GM19043 (cell line): ENCODE data around the gene HBB.
A peak's percentile ranks its signal among the peaks of the same experiment; 100 is the strongest.

Experiments
- ATAC-seq: cut with Tn5 transposase; IDR thresholded peaks from one replicate; pipeline ENCODE4 v1.9.1; 2021; ENCODE audit warnings: low read depth; ENCODE audit not compliant: unreplicated experiment

The HBB gene

GRCh38 chr11:5229356-5229755 is 2.5 kb upstream of the HBB start:
- no peak for ATAC-seq

- ATAC-seq, result no peak
These were observed 1.3 kb upstream of the HBB start for GRCh38 chr11:5228124-5228523.

DNA sequence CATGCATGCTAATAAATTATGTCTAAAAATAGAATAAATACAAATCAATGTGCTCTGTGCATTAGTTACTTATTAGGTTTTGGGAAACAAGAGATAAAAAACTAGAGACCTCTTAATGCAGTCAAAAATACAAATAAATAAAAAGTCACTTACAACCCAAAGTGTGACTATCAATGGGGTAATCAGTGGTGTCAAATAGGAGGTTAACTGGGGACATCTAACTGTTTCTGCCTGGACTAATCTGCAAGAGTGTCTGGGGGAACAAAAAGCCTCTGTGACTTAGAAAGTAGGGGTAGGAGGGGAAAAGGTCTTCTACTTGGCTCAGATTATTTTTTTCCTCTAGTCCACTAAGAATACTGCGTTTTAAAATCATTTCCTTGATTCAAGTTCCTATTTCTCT is 810 bp upstream of the HBB start:
- ATAC-seq, result no peak

- no peak for ATAC-seq
These were observed 1.4 kb downstream of the HBB start for GRCh38 chr11:5225480-5225871.

GRCh38 chr11:5224538-5225479 is 2.1 kb downstream of the HBB start:
- no peak for ATAC-seq

- no peak for ATAC-seq
These were observed 3.2 kb downstream of the HBB start for GRCh38 chr11:5223686-5224085.

DNA sequence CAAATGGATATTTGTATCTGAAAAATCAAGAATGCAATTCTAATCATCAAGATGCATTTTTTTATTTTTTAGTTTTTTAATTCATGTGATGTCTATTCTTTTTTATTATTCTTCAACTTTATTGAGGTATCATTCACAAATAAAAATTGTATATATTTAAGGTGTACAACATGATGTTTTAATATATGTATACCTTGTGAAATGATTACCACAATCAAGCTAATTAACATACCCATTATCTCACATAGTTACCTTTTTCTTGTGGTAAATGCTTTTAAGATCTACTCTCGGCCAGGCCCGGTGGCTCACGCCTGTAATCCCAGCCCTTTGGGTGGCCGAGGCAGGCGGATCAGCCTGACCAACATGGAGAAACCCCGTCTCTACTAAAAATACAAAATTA is 3.7 kb downstream of the HBB start:
- no peak for ATAC-seq

DNA sequence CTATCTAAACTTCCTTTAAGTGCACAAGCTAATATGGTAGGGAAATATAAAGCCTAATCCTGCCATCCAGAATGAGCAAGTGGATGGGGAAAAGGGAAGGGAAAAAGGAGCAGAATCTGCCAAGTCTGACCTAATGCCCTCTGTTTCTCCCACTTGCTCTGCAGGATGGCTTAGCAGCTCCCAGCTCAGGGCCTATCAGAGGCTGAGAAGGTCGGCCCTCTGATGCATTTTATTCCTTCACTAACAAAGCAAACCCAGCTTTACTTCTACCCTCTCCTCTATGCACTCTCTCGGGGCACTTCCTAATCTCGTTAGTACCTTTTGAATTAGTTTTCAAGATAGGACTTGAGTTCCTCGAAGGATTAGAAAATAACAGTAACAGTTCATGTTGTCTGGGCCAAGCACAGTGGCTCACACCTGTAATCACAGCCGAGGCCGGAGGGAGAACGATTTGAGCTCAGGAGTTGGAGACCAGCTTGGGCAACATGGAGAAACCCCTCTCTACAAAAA is 16.4 kb downstream of the HBB start:
- ATAC-seq, result no peak

GRCh38 chr11:5204787-5205186 is 22.1 kb downstream of the HBB start:
- ATAC-seq, result peak; percentile 84

GRCh38 chr11:5203366-5203765 is 23.5 kb downstream of the HBB start:
- ATAC-seq, result no peak

- no peak for ATAC-seq
These were observed 26.3 kb downstream of the HBB start, which contains the start of gene OR51V1 for GRCh38 chr11:5200582-5200981. OR51V1 (minus strand) TSS chr11:5200682; CDS start chr11:5200682, 0 bp downstream.

GRCh38 chr11:5198285-5198684 is 28.6 kb downstream of the HBB start:
- ATAC-seq, result no peak

- no peak for ATAC-seq
These were observed 29.3 kb downstream of the HBB start for GRCh38 chr11:5197536-5197935.

GRCh38 chr11:5196731-5197130 is 30.1 kb downstream of the HBB start:
- no peak for ATAC-seq

- ATAC-seq, result no peak
These were observed 30.8 kb downstream of the HBB start for GRCh38 chr11:5196067-5196466.

- no peak for ATAC-seq
These were observed 34.1 kb downstream of the HBB start for GRCh38 chr11:5192738-5193137.

DNA sequence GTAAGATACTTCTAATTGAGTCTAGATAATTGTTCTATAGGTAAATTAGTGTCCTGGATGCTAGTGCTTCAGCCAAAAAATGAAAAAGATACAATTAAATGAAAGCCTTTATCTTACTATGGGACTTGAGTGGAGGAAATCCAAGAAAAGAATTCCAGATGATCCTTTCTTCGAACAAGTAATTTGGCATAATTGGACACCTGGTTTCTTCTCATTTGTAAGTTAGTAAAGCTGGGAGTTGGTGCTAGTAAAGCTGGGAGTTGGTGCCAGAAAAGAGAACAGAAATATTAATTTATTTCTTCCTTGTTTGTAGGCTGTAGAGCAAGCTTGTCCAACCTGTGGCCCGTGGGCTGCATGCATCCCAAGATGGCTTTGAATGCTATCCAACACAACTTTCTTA is 38.7 kb downstream of the HBB start:
- ATAC-seq, result no peak

- no peak for ATAC-seq
These were observed 48.6 kb downstream of the HBB start for GRCh38 chr11:5178046-5178837.
